ENCODE data around the gene XNDC1N.
"Not testable (repeated sequence)": the region's sequence is repeated elsewhere in the genome, so short reads cannot be mapped to it uniquely, and the experiment has no call there.

The XNDC1N gene

DNA sequence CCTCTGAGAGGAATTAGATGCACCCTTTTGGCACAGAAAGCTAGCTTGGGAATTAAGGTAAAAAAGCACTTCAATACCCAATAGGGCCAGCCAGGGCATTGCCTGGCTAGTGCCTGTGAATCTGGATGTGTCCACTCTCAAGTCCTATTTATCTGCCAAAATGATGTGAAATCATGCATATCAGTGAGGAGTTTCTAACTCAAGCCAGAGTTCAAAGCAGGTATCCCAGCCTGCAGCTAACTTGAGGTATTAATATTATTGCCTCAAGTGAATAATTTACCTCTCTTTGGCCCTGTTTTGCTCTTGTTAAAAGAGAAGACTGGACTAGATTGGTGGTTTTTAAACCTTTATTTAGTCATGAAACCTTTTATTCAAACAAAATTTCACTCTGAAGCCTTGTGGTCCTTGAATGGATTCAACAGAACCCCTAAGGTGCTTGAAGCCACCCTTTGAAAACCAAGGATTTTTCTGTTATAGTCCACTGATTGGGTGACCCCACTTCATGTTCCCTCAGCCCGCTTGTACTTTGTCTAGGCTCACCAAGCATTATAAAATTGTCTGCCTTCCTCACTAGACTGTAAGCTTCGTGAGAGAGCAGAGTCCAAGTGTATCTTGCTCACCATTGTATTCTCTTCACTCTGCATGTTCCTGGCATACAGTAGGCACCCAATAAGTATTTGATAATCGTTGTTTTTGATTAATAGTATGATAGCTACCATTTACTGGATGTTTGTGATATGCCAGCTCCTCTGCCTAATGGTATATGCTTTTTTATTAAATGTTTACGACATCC is 4.9 kb upstream of the XNDC1N start:
- DNase-seq (ENCODE audit: low spot score), result no peak

DNA sequence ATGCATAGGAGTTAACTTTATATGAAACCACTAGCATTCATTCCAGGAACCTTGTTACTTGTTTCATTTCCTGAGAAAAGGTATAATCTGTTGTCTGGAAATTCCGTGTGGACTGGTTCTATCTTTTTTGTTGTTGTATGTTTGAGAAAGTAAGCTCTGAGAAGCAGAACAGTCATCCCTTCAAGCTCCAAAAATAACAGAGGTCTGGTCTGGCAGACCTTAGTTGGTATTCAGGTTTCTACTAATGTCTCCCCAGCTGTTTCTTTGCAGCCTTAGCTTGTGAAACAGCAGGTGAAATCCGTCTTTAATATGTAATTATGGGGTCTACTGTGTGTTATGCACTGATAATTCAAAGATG is 2.8 kb upstream of the XNDC1N start:
- DNase-seq (ENCODE audit: low spot score), result no peak

GRCh38 chr11:71930556-71931244 is 2.3 kb upstream of the XNDC1N start:
- DNase-seq (ENCODE audit: low spot score), result no peak

DNA sequence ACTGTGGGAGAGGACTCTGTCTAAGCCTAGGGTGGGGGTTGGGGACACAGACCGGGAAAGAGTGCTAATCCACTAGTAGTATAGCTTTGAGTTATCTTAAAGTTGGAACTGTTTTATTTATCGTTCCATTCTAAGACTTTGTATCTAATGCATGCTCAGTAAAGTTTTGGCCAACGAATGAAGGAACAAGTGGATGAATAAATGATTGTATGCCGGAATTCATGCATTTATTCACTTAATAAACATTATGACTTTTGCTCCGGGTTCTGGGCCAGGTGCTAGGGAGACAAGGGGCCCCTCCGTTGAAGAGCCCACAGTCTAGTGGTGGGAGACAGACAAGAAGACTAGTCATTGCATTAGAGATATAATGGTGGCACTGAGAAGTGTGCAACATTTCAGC is 1.1 kb upstream of the XNDC1N start:
- no peak for DNase-seq (ENCODE audit: low spot score)

GRCh38 chr11:71928737-71929443 is 496 bp upstream of the XNDC1N start, which contains the start of gene RNF121:
TSS of gene RNF121 (plus strand) at chr11:71929046. CDS start at chr11:71929062, 16 bp downstream.
- DNase-seq (ENCODE audit: low spot score), result peak; percentile 96

DNA sequence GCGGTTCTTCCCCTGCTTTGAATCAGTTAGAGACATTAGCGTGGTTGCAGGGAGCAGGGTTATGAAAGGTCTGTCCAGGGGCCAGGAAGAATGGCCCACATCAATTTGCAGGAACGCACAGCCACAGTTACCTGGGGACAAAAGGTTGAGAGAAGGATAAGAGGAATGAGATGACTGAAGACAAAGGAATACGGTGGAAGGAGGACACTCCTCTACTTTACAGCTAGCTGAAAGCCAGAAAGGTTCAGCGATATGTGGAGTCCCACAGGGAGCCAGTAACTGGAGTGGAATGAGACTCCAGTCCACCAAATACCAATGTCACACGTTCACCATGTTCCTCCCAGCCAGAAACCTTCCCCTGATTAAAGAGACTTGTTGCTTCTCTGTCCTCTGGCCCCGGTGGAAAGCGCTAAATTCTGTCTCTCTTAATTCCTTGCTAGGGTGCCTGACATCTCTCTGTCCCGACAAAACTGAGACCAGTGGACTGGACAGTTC is 10.7 kb downstream of the XNDC1N start:
- no peak for DNase-seq (ENCODE audit: low spot score)

GRCh38 chr11:71914617-71915189 is 13.7 kb downstream of the XNDC1N start:
- no peak for DNase-seq (ENCODE audit: low spot score)

- no peak for DNase-seq (ENCODE audit: low spot score)
Measured at GRCh38 chr11:71913756-71914526, 14.5 kb downstream of the XNDC1N start.

DNA sequence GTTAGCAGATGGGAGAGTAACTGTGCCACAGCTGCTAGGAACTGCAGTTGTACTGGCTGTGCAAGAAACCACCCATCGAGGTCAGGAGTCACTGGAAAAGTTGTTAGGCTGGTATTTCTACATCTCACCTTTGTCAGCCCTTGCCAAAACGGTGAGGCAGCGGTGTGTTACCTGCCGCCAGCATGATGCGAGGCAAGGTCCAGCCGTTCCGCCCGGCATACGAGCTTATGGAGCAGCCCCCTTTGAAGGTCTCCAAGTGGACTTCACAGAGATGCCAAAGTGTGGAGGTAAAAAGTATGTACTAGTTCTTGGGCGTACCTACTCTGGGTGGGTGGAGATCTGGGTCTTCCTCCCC is 16.4 kb downstream of the XNDC1N start:
- not testable (repeated sequence) for DNase-seq (ENCODE audit: low spot score)

GRCh38 chr11:71911321-71911985 is 16.9 kb downstream of the XNDC1N start:
- not testable (repeated sequence) for DNase-seq (ENCODE audit: low spot score)

DNA sequence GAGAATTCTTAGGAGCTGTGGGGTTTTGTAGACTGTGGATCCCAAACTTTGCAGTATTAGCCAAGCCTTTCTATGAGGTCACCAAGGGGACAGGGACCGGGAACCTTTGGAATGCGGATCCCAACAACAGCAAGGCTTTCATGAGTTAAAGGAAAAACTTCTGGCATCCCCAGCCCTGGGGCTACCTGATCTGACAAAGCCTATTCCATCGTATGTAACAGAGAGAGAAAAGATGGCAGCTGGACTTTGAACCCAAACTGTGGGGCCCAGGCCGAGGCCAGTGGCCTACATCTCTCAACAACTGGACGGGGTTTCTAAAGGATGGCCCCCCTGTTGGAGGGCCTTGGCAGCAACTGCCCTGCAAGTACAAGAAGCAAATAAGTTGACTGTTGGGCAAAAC is 17.6 kb downstream of the XNDC1N start:
- DNase-seq (ENCODE audit: low spot score), result not testable (repeated sequence)

- DNase-seq (ENCODE audit: low spot score), result no peak
Measured at GRCh38 chr11:71908218-71908617, 20.2 kb downstream of the XNDC1N start.

- DNase-seq (ENCODE audit: low spot score), result not testable (repeated sequence)
Measured at GRCh38 chr11:71901137-71901536, 27.3 kb downstream of the XNDC1N start.

GRCh38 chr11:71895961-71896360 is 32.4 kb downstream of the XNDC1N start:
- DNase-seq (ENCODE audit: low spot score), result no peak

DNA sequence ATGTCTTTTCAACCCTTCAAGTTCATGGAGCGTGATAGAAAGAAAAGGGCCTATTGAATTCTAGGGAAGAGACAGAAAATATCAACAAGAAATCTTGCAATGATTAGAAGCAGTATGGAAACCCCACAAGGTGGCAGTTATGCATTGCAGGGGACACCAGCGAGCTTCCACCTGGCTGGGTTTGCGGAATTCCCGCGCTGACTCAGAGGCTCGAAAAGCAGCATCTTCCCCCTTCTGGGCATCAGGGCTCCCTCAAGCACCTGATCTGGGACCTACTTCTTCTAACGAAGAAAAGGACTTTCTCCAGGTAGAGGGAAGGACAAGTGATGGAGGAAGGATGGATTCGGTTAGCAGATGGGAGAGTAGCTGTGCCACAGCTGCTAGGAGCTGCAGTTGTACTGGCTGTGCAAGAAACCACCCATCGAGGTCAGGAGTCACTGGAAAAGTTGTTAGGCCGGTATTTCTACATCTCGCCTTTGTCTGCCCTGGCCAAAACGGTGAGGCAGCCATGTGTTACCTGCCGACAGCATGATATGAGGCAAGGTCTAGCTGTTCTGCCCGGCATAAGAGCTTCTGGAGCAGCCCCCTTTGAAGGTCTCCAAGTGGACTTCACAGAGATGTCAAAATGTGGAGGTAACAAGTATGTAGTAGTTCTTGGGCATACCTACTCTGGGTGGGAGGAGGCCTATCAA is 39.1 kb downstream of the XNDC1N start:
- DNase-seq (ENCODE audit: low spot score), result not testable (repeated sequence)

DNA sequence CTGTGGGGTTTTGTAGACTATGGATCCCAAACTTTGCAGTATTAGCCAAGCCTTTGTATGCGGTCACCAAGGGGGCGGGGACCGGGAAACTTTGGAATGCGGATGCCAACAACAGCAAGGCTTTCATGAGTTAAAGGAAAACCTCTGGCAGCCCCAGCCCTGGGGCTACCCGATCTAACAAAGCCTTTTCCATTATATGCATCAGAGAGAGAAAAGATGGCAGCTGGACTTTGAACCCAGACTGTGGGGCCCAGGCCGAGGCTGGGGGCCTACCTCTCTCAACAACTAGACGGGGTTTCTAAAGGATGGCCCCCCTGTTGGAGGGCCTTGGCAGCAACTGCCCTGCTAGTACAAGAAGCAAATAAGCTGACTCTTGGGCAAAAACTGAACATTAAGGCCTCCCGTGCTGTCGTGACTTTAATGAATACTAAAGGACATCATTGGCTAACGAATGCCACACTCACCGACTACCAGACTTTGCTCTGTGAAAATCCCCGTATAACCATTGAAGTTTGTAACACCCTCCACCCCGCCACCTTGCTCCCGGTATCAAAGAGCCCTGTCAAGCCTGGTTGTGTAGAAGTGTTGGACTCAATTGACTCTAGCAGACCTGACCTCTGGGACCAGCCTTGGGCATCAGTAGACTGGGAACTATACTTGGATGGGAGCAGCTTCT is 39.9 kb downstream of the XNDC1N start:
- not testable (repeated sequence) for DNase-seq (ENCODE audit: low spot score)

GRCh38 chr11:71885806-71886205 is 42.6 kb downstream of the XNDC1N start:
- not testable (repeated sequence) for DNase-seq (ENCODE audit: low spot score)

Measured in D341Med (cell line).